ENCODE measurements around the gene BDKRB2. TPM values are rescaled to one million over a fixed set of nuclear protein-coding genes. Genes with fewer than 3 reads are reported as not detected.

The BDKRB2 gene
- total and polyA plus RNA-seq, 9 donors, result 0.40 to 3.3 (median 1.9) TPM

DNA sequence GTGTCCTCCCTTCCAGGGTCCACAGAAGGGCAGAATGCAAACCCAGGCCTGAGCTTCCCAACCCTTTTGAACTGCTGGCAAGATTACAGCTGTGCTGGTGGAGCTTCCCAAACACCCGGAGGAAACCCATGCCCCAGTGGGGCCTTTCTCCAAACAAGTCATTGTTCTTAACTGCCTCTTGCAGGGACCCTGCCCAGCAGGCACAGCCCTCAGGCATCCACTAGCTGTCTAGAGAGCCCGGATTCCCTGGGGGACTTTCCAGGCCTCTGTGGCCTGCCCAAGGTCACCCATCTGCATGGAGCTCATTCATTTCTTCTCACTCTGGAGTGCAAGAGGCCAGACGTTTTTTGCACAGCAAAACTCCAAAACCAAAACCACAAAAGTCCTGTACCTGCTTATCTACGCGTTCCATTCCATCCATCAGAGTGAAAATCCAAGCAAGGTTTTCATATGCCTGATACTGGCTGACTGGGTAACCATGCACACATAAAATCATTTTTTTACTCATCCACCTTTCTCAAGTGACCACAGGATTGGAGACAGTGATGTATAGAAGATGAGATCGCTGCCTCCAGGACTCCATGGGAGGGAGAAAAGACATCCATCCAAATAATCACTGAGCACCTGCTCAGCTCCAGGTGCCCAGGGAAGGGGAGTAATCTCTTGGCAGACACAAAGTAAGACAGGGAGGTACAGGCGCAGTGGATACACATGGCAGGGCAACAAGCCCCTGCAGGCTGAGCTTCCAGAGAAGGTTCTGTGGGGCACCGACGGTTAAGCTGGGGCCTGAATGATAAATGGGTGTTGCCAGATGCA lies 17.2 kb upstream of the BDKRB2 start:
- H3K4me3 ChIP-seq, result no peak overlapping the region
- H3K4me1 ChIP-seq (ENCODE audit: insufficient read depth), result no peaks in the 10 kb centered on the region
- H3K27me3 ChIP-seq, result no peaks in the 10 kb centered on the region
- H3K27ac ChIP-seq, result no peak overlapping the region
- H3K36me3 ChIP-seq, result no peaks in the 10 kb centered on the region
- no peaks in the 10 kb centered on the region for H3K9me3 ChIP-seq
- 51 to 57% (median 56%) methylated on average over 9 of the region's 9 CpGs for WGBS, 3 donors
- intact Hi-C loops (cut with DNase I), result no loop called here
- DNase-seq, result no peak
- TF ChIP-seq, protein P1, sequence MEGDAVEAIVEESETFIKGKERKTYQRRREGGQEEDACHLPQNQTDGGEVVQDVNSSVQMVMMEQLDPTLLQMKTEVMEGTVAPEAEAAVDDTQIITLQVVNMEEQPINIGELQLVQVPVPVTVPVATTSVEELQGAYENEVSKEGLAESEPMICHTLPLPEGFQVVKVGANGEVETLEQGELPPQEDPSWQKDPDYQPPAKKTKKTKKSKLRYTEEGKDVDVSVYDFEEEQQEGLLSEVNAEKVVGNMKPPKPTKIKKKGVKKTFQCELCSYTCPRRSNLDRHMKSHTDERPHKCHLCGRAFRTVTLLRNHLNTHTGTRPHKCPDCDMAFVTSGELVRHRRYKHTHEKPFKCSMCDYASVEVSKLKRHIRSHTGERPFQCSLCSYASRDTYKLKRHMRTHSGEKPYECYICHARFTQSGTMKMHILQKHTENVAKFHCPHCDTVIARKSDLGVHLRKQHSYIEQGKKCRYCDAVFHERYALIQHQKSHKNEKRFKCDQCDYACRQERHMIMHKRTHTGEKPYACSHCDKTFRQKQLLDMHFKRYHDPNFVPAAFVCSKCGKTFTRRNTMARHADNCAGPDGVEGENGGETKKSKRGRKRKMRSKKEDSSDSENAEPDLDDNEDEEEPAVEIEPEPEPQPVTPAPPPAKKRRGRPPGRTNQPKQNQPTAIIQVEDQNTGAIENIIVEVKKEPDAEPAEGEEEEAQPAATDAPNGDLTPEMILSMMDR (IDR thresholded peaks at IDR 0.05), result no peak
- TF ChIP-seq EP300 (IDR thresholded peaks at IDR 0.05), result no peak
- TF ChIP-seq POLR2A (IDR thresholded peaks at IDR 0.05), result no peak

DNA sequence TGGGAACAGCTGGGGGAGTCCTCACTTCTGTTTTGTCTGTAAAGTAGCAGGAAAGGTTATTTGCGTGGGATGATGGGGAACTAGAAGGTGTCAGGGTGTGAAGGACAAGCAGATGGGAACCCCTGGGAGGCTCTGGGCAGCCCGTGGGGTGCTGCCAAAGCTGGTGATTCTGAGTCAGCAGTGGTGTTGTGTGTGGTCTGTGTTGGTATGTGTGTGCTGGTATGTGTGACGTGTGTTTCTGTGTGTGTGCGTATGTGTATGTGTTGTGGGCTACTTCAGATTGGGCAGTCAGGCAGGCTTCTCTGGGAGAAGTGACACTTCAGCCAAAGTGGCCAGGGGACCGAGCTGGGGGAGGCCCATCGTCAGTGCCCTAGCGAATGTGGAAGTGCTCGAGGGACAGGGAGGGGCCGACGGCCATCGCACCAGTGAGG lies 15.3 kb upstream of the BDKRB2 start:
- Histone ChIP-seq H3K4me3 (no peak overlapping the region), H3K27me3 (no peaks in the 10 kb centered on the region), H3K27ac (no peak overlapping the region), H3K36me3 (no peaks in the 10 kb centered on the region), H3K4me1 (ENCODE audit: insufficient read depth) (no peaks in the 10 kb centered on the region), H3K9me3 (no peaks in the 10 kb centered on the region)
- no peak for DNase-seq
- TF ChIP-seq EP300 (IDR thresholded peaks at IDR 0.05) (no peak), POLR2A (IDR thresholded peaks at IDR 0.05) (no peak)
- intact Hi-C loops (cut with DNase I), result no loop called here
- WGBS, 3 donors, result 29 to 56% (median 32%) methylated on average over 11 of the region's 11 CpGs

DNA sequence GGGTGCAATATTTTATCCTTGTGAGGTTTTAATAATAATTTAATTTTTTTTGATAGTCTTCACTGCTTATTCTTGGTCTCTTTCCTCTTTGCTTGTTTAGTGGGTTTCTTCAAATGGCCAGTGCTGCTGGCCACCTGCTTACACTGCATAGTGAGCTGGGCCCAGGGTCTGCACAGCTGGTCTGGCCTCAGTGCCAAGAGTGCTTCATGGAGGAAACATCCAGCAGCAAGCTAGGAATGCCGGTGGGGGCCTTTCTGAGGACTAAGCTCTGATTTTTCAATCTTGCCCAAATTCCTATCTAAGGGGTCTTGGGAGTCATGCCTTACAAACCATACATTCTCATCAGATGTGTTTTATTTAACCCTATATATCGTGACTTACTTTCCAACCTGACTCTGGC lies 13.3 kb upstream of the BDKRB2 start:
- H3K4me1 ChIP-seq (ENCODE audit: insufficient read depth), result no peaks in the 10 kb centered on the region
- DNase-seq, result no peak
- H3K36me3 ChIP-seq, result no peaks in the 10 kb centered on the region
- H3K27ac ChIP-seq, result no peak overlapping the region
- no peaks in the 10 kb centered on the region for H3K27me3 ChIP-seq
- TF ChIP-seq, protein P1 (IDR thresholded peaks at IDR 0.05), result no peak
- TF ChIP-seq EP300 (IDR thresholded peaks at IDR 0.05) (no peak), POLR2A (IDR thresholded peaks at IDR 0.05) (no peak)
- 32 to 46% (median 45%) methylated on average over 2 of the region's 2 CpGs for WGBS, 3 donors
- intact Hi-C loops (cut with DNase I), result no loop called here
- H3K4me3 ChIP-seq, result no peak overlapping the region
- H3K9me3 ChIP-seq, result no peaks in the 10 kb centered on the region

DNA sequence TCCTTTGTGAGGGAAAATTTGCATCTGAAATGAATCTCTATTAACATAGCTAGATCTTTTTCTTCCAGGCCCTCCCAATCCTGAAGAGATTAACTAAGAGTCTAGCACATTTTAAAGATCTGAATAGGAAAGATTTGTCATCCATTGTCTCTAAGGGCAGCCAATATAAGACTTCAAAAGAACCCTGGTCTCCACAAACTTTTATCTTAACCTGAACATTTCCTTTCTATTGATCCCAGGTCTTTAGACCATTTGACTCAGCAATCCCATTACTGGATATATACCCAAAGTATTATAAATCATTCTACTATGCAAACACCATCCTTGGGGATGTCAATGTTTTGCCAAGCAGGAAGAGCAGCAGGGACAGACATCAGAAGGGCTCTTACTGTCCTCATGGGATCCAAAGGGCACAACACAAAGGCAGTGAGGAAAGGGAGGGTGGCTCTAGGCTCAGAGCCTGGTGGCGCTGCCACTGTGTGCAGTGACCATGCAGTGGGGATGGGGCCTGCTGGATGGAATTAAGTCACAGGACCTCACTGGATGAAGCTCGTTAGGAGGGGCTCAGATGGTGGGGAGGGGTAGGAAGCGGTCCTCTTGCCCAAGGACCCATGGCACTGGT lies 12.7 kb upstream of the BDKRB2 start:
- Histone ChIP-seq H3K9me3 (no peaks in the 10 kb centered on the region), H3K36me3 (no peaks in the 10 kb centered on the region), H3K4me3 (no peak overlapping the region), H3K4me1 (ENCODE audit: insufficient read depth) (no peaks in the 10 kb centered on the region), H3K27ac (no peak overlapping the region), H3K27me3 (no peaks in the 10 kb centered on the region)
- WGBS, 3 donors, result 78 to 87% (median 83%) methylated on average over 3 of the region's 3 CpGs
- intact Hi-C loops (cut with DNase I), result no loop called here
- no peak for DNase-seq
- TF ChIP-seq EP300 (IDR thresholded peaks at IDR 0.05) (no peak), POLR2A (IDR thresholded peaks at IDR 0.05) (no peak)
- TF ChIP-seq, protein P1 (IDR thresholded peaks at IDR 0.05), result no peak

Measured in ovary (tissue), 9 donors.